ENCODE results near the gene UTP11. TPM values are rescaled to one million over a fixed set of nuclear protein-coding genes. Genes with fewer than 3 reads are reported as not detected.
A peak's percentile ranks its signal among the peaks of the same experiment; 100 is the strongest.

The UTP11 gene
- total RNA-seq, 1 donor from 2014 or later: 29.1 TPM

DNA sequence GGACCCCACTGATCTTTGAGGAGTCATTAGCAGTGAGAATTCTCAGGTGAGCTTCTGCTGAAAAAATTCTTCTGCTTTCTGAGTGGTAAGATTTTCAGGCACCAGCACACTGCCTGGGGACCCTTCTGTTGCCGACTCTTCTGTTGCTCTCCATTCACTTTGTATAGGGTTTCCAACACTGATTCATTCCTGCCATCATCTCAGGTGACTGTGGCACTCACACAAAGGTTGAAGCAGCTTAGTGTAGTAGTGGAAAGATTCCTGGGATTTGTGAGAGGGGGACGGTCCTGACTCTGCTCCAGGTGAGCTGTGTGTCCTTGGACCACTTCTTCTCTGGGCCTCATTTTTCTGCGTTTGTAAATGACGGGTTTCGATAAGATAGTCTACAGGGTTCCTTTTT is 9.4 kb downstream of the UTP11 start:
- ATAC-seq: no peak
- H3K36me3 ChIP-seq: peaks cover 92% of the 10 kb centered on the region

DNA sequence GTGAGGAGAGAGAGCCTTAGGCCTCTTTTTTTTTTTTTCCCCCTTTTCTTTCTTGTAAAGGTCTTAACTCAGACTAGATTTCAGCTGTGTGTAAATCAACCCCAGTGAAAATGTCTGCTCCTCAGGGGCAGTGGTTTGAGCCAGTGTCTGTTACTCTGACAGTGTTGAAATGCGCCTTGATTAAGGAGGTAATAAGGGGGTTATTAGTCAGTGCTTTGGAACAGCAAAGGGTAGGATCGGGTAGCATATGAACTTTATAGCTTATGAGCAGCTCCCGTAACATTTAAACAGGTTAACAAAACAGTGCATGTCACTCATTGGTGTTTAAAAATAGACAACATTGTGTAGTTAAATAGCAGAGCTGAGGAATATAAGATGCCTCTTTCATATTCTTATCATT is 10.3 kb downstream of the UTP11 start:
- Histone ChIP-seq H3K4me1 (no peaks in the 10 kb centered on the region), H3K36me3 (peaks cover 83% of the 10 kb centered on the region), H3K4me3 (no peak overlapping the region), H3K27ac (no peak overlapping the region), H3K27me3 (no peaks in the 10 kb centered on the region), H3K9me3 (no peaks in the 10 kb centered on the region)
- ATAC-seq (no peak), DNase-seq (no peak)
- intact Hi-C loops (cut with DNase I): loop anchor here (10.0 kb wide), 1 partner anchor 812 kb away; no protein-coding TSS in a partner anchor
- TF ChIP-seq, protein P1, sequence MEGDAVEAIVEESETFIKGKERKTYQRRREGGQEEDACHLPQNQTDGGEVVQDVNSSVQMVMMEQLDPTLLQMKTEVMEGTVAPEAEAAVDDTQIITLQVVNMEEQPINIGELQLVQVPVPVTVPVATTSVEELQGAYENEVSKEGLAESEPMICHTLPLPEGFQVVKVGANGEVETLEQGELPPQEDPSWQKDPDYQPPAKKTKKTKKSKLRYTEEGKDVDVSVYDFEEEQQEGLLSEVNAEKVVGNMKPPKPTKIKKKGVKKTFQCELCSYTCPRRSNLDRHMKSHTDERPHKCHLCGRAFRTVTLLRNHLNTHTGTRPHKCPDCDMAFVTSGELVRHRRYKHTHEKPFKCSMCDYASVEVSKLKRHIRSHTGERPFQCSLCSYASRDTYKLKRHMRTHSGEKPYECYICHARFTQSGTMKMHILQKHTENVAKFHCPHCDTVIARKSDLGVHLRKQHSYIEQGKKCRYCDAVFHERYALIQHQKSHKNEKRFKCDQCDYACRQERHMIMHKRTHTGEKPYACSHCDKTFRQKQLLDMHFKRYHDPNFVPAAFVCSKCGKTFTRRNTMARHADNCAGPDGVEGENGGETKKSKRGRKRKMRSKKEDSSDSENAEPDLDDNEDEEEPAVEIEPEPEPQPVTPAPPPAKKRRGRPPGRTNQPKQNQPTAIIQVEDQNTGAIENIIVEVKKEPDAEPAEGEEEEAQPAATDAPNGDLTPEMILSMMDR (IDR thresholded peaks at IDR 0.05): no peak

More for the DNA sequence above, 9.4 kb downstream of the UTP11 start:
- H3K27ac ChIP-seq: no peak overlapping the region
- DNase-seq: no peak
- H3K4me3 ChIP-seq: no peak overlapping the region
- TF ChIP-seq, protein P1 (IDR thresholded peaks at IDR 0.05): no peak
- H3K9me3 ChIP-seq: no peaks in the 10 kb centered on the region
- intact Hi-C loops (cut with DNase I): loop anchor here (10.0 kb wide), 1 partner anchor 813 kb away; no protein-coding TSS in a partner anchor
- H3K4me1 ChIP-seq: no peaks in the 10 kb centered on the region
- H3K27me3 ChIP-seq: no peaks in the 10 kb centered on the region

DNA sequence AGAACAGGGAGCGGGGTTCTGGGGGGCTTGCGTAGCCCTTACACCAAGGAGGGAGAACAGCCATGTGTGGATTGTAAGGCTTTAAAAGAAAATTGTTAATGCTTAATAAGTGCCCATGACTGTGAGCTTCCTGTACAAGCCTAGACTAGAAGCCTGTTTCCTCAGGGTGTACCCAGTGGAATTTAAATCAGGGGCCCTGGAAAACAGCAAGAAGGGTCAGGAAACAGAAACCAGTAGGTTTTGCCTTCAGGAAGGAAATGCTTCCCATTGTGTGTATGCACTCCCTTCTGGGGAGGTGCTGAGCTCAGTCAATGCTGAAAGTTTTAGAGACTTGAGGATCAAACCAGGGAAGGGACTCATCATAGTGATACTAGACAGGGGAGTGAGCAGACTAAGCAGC is 12.7 kb downstream of the UTP11 start:
- Histone ChIP-seq H3K4me1 (peaks cover 13% of the 10 kb centered on the region), H3K4me3 (no peak overlapping the region), H3K36me3 (peaks cover 59% of the 10 kb centered on the region), H3K27me3 (no peaks in the 10 kb centered on the region), H3K27ac (no peak overlapping the region), H3K9me3 (no peaks in the 10 kb centered on the region)
- TF ChIP-seq, protein P1 (IDR thresholded peaks at IDR 0.05): no peak
- no peak for DNase-seq
- ATAC-seq: no peak
- intact Hi-C loops (cut with DNase I): loop anchor here (10.0 kb wide), 1 partner anchor 810 kb away; no protein-coding TSS in a partner anchor

GRCh38 chr1:38025664-38026063 is 13.1 kb downstream of the UTP11 start:
- H3K36me3 ChIP-seq: peaks cover 55% of the 10 kb centered on the region
- no peaks in the 10 kb centered on the region for H3K27me3 ChIP-seq
- no peaks in the 10 kb centered on the region for H3K9me3 ChIP-seq
- no peak overlapping the region for H3K4me3 ChIP-seq
- intact Hi-C loops (cut with DNase I): loop anchor here (10.0 kb wide), 1 partner anchor 809 kb away; no protein-coding TSS in a partner anchor
- ATAC-seq: no peak
- TF ChIP-seq, protein P1 (IDR thresholded peaks at IDR 0.05): no peak
- peaks cover 18% of the 10 kb centered on the region for H3K4me1 ChIP-seq
- DNase-seq: no peak
- no peak overlapping the region for H3K27ac ChIP-seq

GRCh38 chr1:38026592-38027200 is 14.2 kb downstream of the UTP11 start:
- Histone ChIP-seq H3K36me3 (peaks cover 44% of the 10 kb centered on the region), H3K9me3 (no peaks in the 10 kb centered on the region), H3K4me1 (peaks cover 22% of the 10 kb centered on the region), H3K27ac (no peak overlapping the region), H3K4me3 (no peak overlapping the region), H3K27me3 (no peaks in the 10 kb centered on the region)
- intact Hi-C loops (cut with DNase I): loop anchor here (10.0 kb wide), 1 partner anchor 808 kb away; no protein-coding TSS in a partner anchor
- peak; percentile 89 for ATAC-seq
- peak; percentile 88 for DNase-seq
- TF ChIP-seq, protein P1 (IDR thresholded peaks at IDR 0.05): peak; percentile 73
